HEK293T (cell line): ENCODE measurements around the gene FCRL2.

Experiments
- ARNT ChIP-seq: fragments of 450-650 bp; IDR thresholded peaks from 2 replicates; pipeline ENCODE4 v1.6.1; 2017; ENCODE audit warnings: mild to moderate bottlenecking
- BHLHE40 ChIP-seq: fragments of 450-650 bp; IDR thresholded peaks from 2 replicates; pipeline ENCODE4 v1.6.1; 2016; ENCODE audit warnings: mild to moderate bottlenecking, moderate library complexity, borderline replicate concordance
- ELF4 ChIP-seq: fragments of 450-650 bp; IDR thresholded peaks from 2 replicates; pipeline ENCODE4 v1.6.1; 2017; ENCODE audit warnings: antibody characterized with exemption
- FOXA1 ChIP-seq: fragments of 450-650 bp; IDR thresholded peaks from 2 replicates; pipeline ENCODE4 v1.6.1; 2016; ENCODE audit warnings: mild to moderate bottlenecking
- FOXK2 ChIP-seq: fragments of 450-650 bp; IDR thresholded peaks from 2 replicates; pipeline ENCODE4 v1.6.1; 2016; ENCODE audit warnings: mild to moderate bottlenecking
- FOXM1 ChIP-seq: fragments of 450-650 bp; IDR thresholded peaks from 2 replicates; pipeline ENCODE4 v1.6.1; 2017; ENCODE audit warnings: mild to moderate bottlenecking, borderline replicate concordance
- HDGF ChIP-seq: fragments of 450-650 bp; IDR thresholded peaks from 2 replicates; pipeline ENCODE4 v1.6.1; 2017; ENCODE audit warnings: antibody characterized with exemption, borderline replicate concordance
- LEF1 ChIP-seq: fragments of 450-650 bp; IDR thresholded peaks from 2 replicates; pipeline ENCODE4 v1.6.1; 2017; ENCODE audit warnings: mild to moderate bottlenecking, borderline replicate concordance
- SP1 ChIP-seq: fragments of 450-650 bp; IDR thresholded peaks from 2 replicates; pipeline ENCODE4 v1.6.1; 2017
- TARDBP ChIP-seq: fragments of 450-650 bp; IDR thresholded peaks from 2 replicates; pipeline ENCODE4 v1.6.1; 2016
- ZNF384 ChIP-seq: fragments of 450-650 bp; IDR thresholded peaks from 2 replicates; pipeline ENCODE4 v1.6.1; 2016

GRCh38 chr1:157803851-157804250, 26.9 kb upstream of the FCRL2 start:
- TF ChIP-seq SP1 (no peak), ARNT (no peak), FOXA1 (no peak), ELF4 (no peak), BHLHE40 (no peak), FOXM1 (no peak), TARDBP (no peak), HDGF (no peak), FOXK2 (no peak), LEF1 (no peak), ZNF384 (no peak)
